Measurements from ENCODE around the gene ACO1.

Gene ACO1

GRCh38 chr9:32486839-32487562 lies 102.6 kb downstream of the ACO1 start:
- no peak for TF ChIP-seq CTCF (IDR thresholded peaks at IDR 0.05; ENCODE audit: unreplicated experiment in 3 of 3)
- Mint-ChIP-seq H3K4me3 (no peak overlapping the region), H3K27ac (peak overlapping the region in 1 of 3 experiments; percentile 77), H3K36me3 (ENCODE audit: low read depth) (peaks cover 41% of the 10 kb centered on the region), H3K9me3 (no peaks in the 10 kb centered on the region), H3K27me3 (ENCODE audit: low read depth) (no peaks in the 10 kb centered on the region), H3K4me1 (peaks cover 11% of the 10 kb centered on the region)

- peaks cover 11% of the 10 kb centered on the region for H3K4me1 Mint-ChIP-seq
- H3K27ac Mint-ChIP-seq, result peak overlapping the region in 1 of 3 experiments; percentile 77
- H3K27me3 Mint-ChIP-seq (ENCODE audit: low read depth), result no peaks in the 10 kb centered on the region
Observed at GRCh38 chr9:32487981-32488380, 103.5 kb downstream of the ACO1 start.

GRCh38 chr9:32490601-32491000 lies 106.2 kb downstream of the ACO1 start:
- Mint-ChIP-seq H3K4me1 (peaks cover 11% of the 10 kb centered on the region), H3K9me3 (no peaks in the 10 kb centered on the region), H3K4me3 (no peak overlapping the region), H3K27ac (no peak overlapping the region), H3K27me3 (ENCODE audit: low read depth) (no peaks in the 10 kb centered on the region), H3K36me3 (ENCODE audit: low read depth) (peaks cover 30% of the 10 kb centered on the region)
- no peak for TF ChIP-seq CTCF (IDR thresholded peaks at IDR 0.05; ENCODE audit: unreplicated experiment in 3 of 3)

More at GRCh38 chr9:32487981-32488380, 103.5 kb downstream of the ACO1 start:
- Mint-ChIP-seq H3K4me3 (no peak overlapping the region), H3K36me3 (ENCODE audit: low read depth) (peaks cover 46% of the 10 kb centered on the region), H3K9me3 (no peaks in the 10 kb centered on the region)
- TF ChIP-seq CTCF (IDR thresholded peaks at IDR 0.05; ENCODE audit: unreplicated experiment in 3 of 3), result no peak

- Mint-ChIP-seq H3K36me3 (ENCODE audit: low read depth) (peaks cover 21% of the 10 kb centered on the region), H3K4me1 (no peaks in the 10 kb centered on the region), H3K27me3 (ENCODE audit: low read depth) (no peaks in the 10 kb centered on the region), H3K4me3 (no peak overlapping the region), H3K9me3 (peaks cover 4% of the 10 kb centered on the region), H3K27ac (no peak overlapping the region)
- no peak for TF ChIP-seq CTCF (IDR thresholded peaks at IDR 0.05; ENCODE audit: unreplicated experiment in 3 of 3)
Observed at GRCh38 chr9:32497921-32498320, 113.5 kb downstream of the ACO1 start.

DNA sequence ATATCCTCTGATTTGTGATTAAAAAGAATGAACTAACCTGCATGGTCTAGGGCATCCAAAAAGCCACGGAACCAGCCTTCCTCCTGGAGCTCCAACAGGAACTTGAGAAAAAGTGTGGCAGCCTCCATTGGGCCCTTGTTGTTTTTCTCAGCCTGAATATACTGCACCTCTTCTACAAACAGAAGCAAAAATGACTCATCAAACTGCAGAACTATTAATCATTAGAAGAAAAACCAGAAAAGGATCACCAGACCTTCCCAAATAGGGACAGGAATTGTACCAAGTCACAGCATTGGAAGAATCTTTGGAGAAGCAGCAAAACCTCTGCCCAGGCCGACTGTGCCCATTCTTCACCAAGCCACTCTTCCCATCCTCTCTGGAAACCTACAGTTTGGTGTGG lies 116.3 kb downstream of the ACO1 start:
- H3K4me1 Mint-ChIP-seq, result no peaks in the 10 kb centered on the region
- no peak for TF ChIP-seq CTCF (IDR thresholded peaks at IDR 0.05; ENCODE audit: unreplicated experiment in 3 of 3)
- H3K9me3 Mint-ChIP-seq, result peaks cover 4% of the 10 kb centered on the region
- H3K27me3 Mint-ChIP-seq (ENCODE audit: low read depth), result no peaks in the 10 kb centered on the region
- no peak overlapping the region for H3K27ac Mint-ChIP-seq
- H3K4me3 Mint-ChIP-seq, result no peak overlapping the region
- H3K36me3 Mint-ChIP-seq (ENCODE audit: low read depth), result peaks cover 21% of the 10 kb centered on the region

DNA sequence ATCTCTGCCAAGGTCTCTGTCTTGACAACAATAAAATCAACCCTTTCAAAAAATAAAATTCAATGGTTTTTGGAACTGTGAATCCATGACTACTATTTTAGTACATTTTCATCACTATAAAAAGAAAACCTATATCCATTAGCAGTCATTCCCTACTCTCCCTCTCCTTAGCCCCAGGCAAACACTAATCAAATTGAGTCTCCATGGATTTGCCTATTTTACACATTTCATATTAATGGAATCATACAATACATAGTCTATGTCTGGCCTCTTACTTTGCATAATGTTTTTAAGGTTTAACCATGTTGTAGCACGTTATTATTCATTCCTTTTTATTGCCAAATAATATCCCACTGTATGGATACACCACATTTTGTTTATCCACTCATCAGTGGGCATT lies 117.4 kb downstream of the ACO1 start:
- Mint-ChIP-seq H3K4me3 (no peak overlapping the region), H3K27ac (no peak overlapping the region), H3K36me3 (ENCODE audit: low read depth) (peaks cover 12% of the 10 kb centered on the region), H3K9me3 (peaks cover 4% of the 10 kb centered on the region), H3K27me3 (ENCODE audit: low read depth) (no peaks in the 10 kb centered on the region), H3K4me1 (no peaks in the 10 kb centered on the region)
- no peak for TF ChIP-seq CTCF (IDR thresholded peaks at IDR 0.05; ENCODE audit: unreplicated experiment in 3 of 3)

Measured in nephron (organoid).